Colon (tissue), 2 donors: ENCODE data around the gene CHST11.

ENCODE experiments used
- FAIRE-seq: peaks from 2 replicates; lab custom pipeline; 2012; peaks lifted over from hg19 to GRCh38; lab: Jason Lieb, UNC
- donor health status: control.
- donor health status: control.

The CHST11 gene

GRCh38 chr12:104680070-104680469, 223.3 kb downstream of the CHST11 start:
- FAIRE-seq = no peak

- FAIRE-seq = no peak
These were observed 223.7 kb downstream of the CHST11 start for GRCh38 chr12:104680491-104680890.

GRCh38 chr12:104681012-104681690, 224.4 kb downstream of the CHST11 start:
- no peak for FAIRE-seq

GRCh38 chr12:104682790-104683279, 226.1 kb downstream of the CHST11 start:
- FAIRE-seq = no peak

- FAIRE-seq = no peak
These were observed 227.2 kb downstream of the CHST11 start for GRCh38 chr12:104683831-104684503.

- FAIRE-seq = no peak
These were observed 228.1 kb downstream of the CHST11 start for GRCh38 chr12:104684884-104685283.

GRCh38 chr12:104685366-104685765, 228.6 kb downstream of the CHST11 start:
- FAIRE-seq = no peak

- no peak for FAIRE-seq
These were observed 229.4 kb downstream of the CHST11 start for GRCh38 chr12:104686196-104686595.

GRCh38 chr12:104687823-104688573, 231.2 kb downstream of the CHST11 start:
- FAIRE-seq = no peak

GRCh38 chr12:104689635-104690034, 232.9 kb downstream of the CHST11 start:
- no peak for FAIRE-seq

- FAIRE-seq = no peak
These were observed 235.2 kb downstream of the CHST11 start for GRCh38 chr12:104691721-104692556.

GRCh38 chr12:104692557-104693218, 235.9 kb downstream of the CHST11 start:
- no peak for FAIRE-seq

- no peak for FAIRE-seq
These were observed 236.7 kb downstream of the CHST11 start for GRCh38 chr12:104693493-104693892.

- FAIRE-seq = no peak
These were observed 237.4 kb downstream of the CHST11 start for GRCh38 chr12:104694161-104694560.

- no peak for FAIRE-seq
These were observed 238.0 kb downstream of the CHST11 start for GRCh38 chr12:104694711-104695110.

GRCh38 chr12:104695453-104696148, 238.9 kb downstream of the CHST11 start:
- FAIRE-seq = no peak

GRCh38 chr12:104697186-104697585, 240.4 kb downstream of the CHST11 start:
- no peak for FAIRE-seq

- FAIRE-seq = no peak
These were observed 242.1 kb downstream of the CHST11 start for GRCh38 chr12:104698871-104699270.

- FAIRE-seq = no peak
These were observed 242.9 kb downstream of the CHST11 start for GRCh38 chr12:104699489-104700190.

GRCh38 chr12:104700324-104700723, 243.6 kb downstream of the CHST11 start:
- no peak for FAIRE-seq
